ENCODE measurements around the gene TXNL4A.

- TF ChIP-seq REST (IDR thresholded peaks at IDR 0.05) (no peak), JUND (IDR thresholded peaks at IDR 0.05) (no peak), FOXA1 (IDR thresholded peaks at IDR 0.05) (no peak), ATF3 (IDR thresholded peaks at IDR 0.05) (no peak)
These were observed 44.7 kb downstream of the TXNL4A start for GRCh38 chr18:79943608-79944125.

All from liver (tissue), 2 donors.